Erythroblast (primary cell): Measurements from ENCODE around the gene DOCK2.

Source experiments
- GATA1 ChIP-seq: IDR thresholded peaks from 2 replicates; pipeline ENCODE4 v1.6.1; 2011; ENCODE audit warnings: low read depth, mild to moderate bottlenecking, control low read depth, low read length, moderate library complexity
- POLR2A ChIP-seq: IDR thresholded peaks from 2 replicates; pipeline ENCODE4 v1.6.1; 2011; ENCODE audit warnings: mild to moderate bottlenecking, low read length

GRCh38 chr5:169989365-169989764, 352.3 kb downstream of the DOCK2 start:
- no peak for TF ChIP-seq POLR2A
- no peak for TF ChIP-seq GATA1
